Measurements from ENCODE around the gene NIPBL.

Gene NIPBL

GRCh38 chr5:36985387-36985786 lies 108.8 kb downstream of the NIPBL start:
- Histone ChIP-seq H3K36me3 (ENCODE audit: low read depth) (peaks cover 15% of the 10 kb centered on the region), H3K27ac (ENCODE audit: poor library complexity, severe bottlenecking) (no peak overlapping the region), H3K9me3 (ENCODE audit: severe bottlenecking) (no peaks in the 10 kb centered on the region), H3K4me3 (ENCODE audit: severe bottlenecking) (no peak overlapping the region), H3K27me3 (ENCODE audit: insufficient read depth, poor library complexity, severe bottlenecking) (no peaks in the 10 kb centered on the region), H3K4me1 (ENCODE audit: insufficient read depth, poor library complexity, severe bottlenecking) (peaks cover 8% of the 10 kb centered on the region)
- DNase-seq (ENCODE audit: low spot score) (no peak), ATAC-seq (ENCODE audit: low read depth) (no peak)
- TF ChIP-seq CTCF (IDR thresholded peaks at IDR 0.05; ENCODE audit: poor library complexity, severe bottlenecking) = no peak

DNA sequence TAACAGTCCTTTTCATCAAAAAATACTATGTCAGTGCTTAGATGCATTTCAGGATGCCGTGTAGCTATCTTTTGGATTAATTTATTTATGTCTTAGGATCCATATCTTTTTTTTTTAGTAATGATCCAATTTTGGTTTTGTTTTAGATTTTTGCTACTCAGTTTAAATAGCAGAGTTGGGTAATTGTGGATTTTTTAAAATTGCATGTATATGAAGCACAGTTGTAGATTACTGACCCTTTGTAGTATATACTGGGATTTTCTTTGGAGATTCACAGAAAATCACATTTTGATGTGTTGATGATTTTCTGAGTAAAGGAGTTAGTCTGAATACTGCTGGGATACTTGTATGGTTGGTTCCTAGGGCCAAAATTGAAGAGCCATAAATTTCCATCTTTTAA lies 111.8 kb downstream of the NIPBL start:
- ATAC-seq (ENCODE audit: low read depth) (no peak), DNase-seq (ENCODE audit: low spot score) (no peak)
- Histone ChIP-seq H3K27ac (ENCODE audit: poor library complexity, severe bottlenecking) (no peak overlapping the region), H3K36me3 (ENCODE audit: low read depth) (peaks cover 15% of the 10 kb centered on the region), H3K9me3 (ENCODE audit: severe bottlenecking) (no peaks in the 10 kb centered on the region), H3K4me3 (ENCODE audit: severe bottlenecking) (no peak overlapping the region), H3K27me3 (ENCODE audit: insufficient read depth, poor library complexity, severe bottlenecking) (no peaks in the 10 kb centered on the region), H3K4me1 (ENCODE audit: insufficient read depth, poor library complexity, severe bottlenecking) (no peaks in the 10 kb centered on the region)
- TF ChIP-seq CTCF (IDR thresholded peaks at IDR 0.05; ENCODE audit: poor library complexity, severe bottlenecking) = no peak

- Histone ChIP-seq H3K9me3 (ENCODE audit: severe bottlenecking) (no peaks in the 10 kb centered on the region), H3K4me3 (ENCODE audit: severe bottlenecking) (no peak overlapping the region), H3K4me1 (ENCODE audit: insufficient read depth, poor library complexity, severe bottlenecking) (no peaks in the 10 kb centered on the region), H3K36me3 (ENCODE audit: low read depth) (peaks cover 63% of the 10 kb centered on the region), H3K27ac (ENCODE audit: poor library complexity, severe bottlenecking) (no peak overlapping the region), H3K27me3 (ENCODE audit: insufficient read depth, poor library complexity, severe bottlenecking) (no peaks in the 10 kb centered on the region)
- no peak for ATAC-seq (ENCODE audit: low read depth)
- TF ChIP-seq CTCF (IDR thresholded peaks at IDR 0.05; ENCODE audit: poor library complexity, severe bottlenecking) = no peak
- DNase-seq (ENCODE audit: low spot score) = no peak
Measured at GRCh38 chr5:36998578-36998977, 122.0 kb downstream of the NIPBL start.

DNA sequence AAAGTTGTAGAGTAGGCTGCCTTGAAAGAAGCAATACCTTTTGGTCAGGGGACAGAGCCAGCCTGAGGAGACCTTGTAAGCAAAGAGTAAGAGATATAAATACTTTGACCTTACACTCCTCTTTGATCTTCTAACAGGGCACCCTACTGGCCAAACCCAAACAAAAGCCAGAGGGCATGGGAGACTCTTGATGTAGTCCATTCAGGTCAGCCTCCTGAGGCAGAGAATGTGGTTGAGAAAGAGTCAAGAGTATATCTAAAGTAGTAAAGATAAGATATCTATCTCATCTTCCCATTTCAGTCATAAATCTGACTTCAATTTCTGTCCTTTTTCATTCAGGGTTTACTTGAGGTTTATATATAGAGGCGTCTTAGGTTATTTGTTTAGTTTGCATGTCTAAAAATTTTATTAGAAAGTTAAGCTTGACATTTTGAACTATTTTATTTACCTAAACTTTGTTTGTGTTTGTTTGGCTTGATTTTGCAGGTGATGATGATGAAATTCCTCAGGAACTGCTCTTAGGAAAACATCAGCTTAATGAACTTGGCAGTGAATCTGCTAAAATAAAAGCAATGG lies 125.7 kb downstream of the NIPBL start:
- Histone ChIP-seq H3K27me3 (ENCODE audit: insufficient read depth, poor library complexity, severe bottlenecking) (no peaks in the 10 kb centered on the region), H3K9me3 (ENCODE audit: severe bottlenecking) (no peaks in the 10 kb centered on the region), H3K4me1 (ENCODE audit: insufficient read depth, poor library complexity, severe bottlenecking) (no peaks in the 10 kb centered on the region), H3K36me3 (ENCODE audit: low read depth) (peaks cover 70% of the 10 kb centered on the region), H3K4me3 (ENCODE audit: severe bottlenecking) (no peak overlapping the region), H3K27ac (ENCODE audit: poor library complexity, severe bottlenecking) (no peak overlapping the region)
- no peak for TF ChIP-seq CTCF (IDR thresholded peaks at IDR 0.05; ENCODE audit: poor library complexity, severe bottlenecking)
- peak; percentile 23; the same call in 1 of the 3 replicates for ATAC-seq (ENCODE audit: low read depth)
- no peak for DNase-seq (ENCODE audit: low spot score)

DNA sequence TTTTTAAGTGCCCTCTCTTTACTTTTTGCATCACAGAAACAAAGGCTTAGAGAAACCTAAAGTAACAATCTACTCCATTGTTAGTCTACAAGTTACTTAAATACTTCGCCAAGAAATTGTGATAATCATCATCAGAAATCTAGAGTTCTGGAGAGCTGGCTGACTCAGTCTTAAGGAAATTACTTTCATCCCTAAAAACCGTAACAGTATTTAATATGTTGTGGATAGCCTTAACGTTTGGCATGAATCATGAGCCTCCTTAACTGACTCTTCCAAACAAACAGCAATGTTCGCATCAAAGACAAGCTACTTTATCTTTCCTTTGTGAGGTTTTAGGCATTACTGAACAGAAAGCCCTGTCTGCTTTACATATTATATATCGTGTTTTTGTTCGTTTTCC lies 128.7 kb downstream of the NIPBL start:
- Histone ChIP-seq H3K27ac (ENCODE audit: poor library complexity, severe bottlenecking) (no peak overlapping the region), H3K27me3 (ENCODE audit: insufficient read depth, poor library complexity, severe bottlenecking) (no peaks in the 10 kb centered on the region), H3K36me3 (ENCODE audit: low read depth) (peaks cover 97% of the 10 kb centered on the region), H3K9me3 (ENCODE audit: severe bottlenecking) (no peaks in the 10 kb centered on the region), H3K4me1 (ENCODE audit: insufficient read depth, poor library complexity, severe bottlenecking) (no peaks in the 10 kb centered on the region), H3K4me3 (ENCODE audit: severe bottlenecking) (no peak overlapping the region)
- DNase-seq (ENCODE audit: low spot score) (no peak), ATAC-seq (ENCODE audit: low read depth) (no peak)
- TF ChIP-seq CTCF (IDR thresholded peaks at IDR 0.05; ENCODE audit: poor library complexity, severe bottlenecking) = no peak
